Endodermal cell (in vitro differentiated cells): ENCODE measurements around the gene PCP4L1. TPM values are rescaled to one million over a fixed set of nuclear protein-coding genes. Genes with fewer than 3 reads are reported as not detected.

Source experiments
- DNase-seq: peaks from one replicate; pipeline ENCODE4 v3.0.0-alpha.2; 2017
- H3K27ac ChIP-seq: 2 replicates; pipeline ENCODE4 v1.5.1; 2013; ENCODE audit warnings: mild to moderate bottlenecking, low read depth, low read length, moderate library complexity
- H3K27me3 ChIP-seq: 2 replicates; pipeline ENCODE4 v1.6.1; 2013; ENCODE audit warnings: mild to moderate bottlenecking, low read length, moderate library complexity; ENCODE audit not compliant: insufficient read depth, control insufficient read depth, poor library complexity, severe bottlenecking
- H3K36me3 ChIP-seq: 2 replicates; pipeline ENCODE4 v1.7.0; 2013; ENCODE audit warnings: mild to moderate bottlenecking, low read length, moderate library complexity; ENCODE audit not compliant: control insufficient read depth, insufficient read depth
- H3K4me1 ChIP-seq: one replicate; pipeline ENCODE4 v1.7.0; 2013; ENCODE audit warnings: low read length; ENCODE audit not compliant: control insufficient read depth, insufficient read depth
- H3K4me3 ChIP-seq: 2 replicates; pipeline ENCODE4 v1.5.1; 2013; ENCODE audit warnings: mild to moderate bottlenecking, low read length, moderate library complexity
- H3K9ac ChIP-seq: 2 replicates; pipeline ENCODE4 v1.6.1; 2013; ENCODE audit warnings: mild to moderate bottlenecking, low read length, moderate library complexity; ENCODE audit not compliant: poor library complexity, severe bottlenecking; ENCODE audit errors: extremely low read depth
- H3K9me3 ChIP-seq: 2 replicates; pipeline ENCODE4 v1.6.1; 2013; ENCODE audit warnings: mild to moderate bottlenecking, low read length, moderate library complexity; ENCODE audit not compliant: control insufficient read depth
- H3K27ac Mint-ChIP-seq: 2 replicates; pipeline ENCODE4 v1.8.0; 2020; ENCODE audit warnings: mixed read lengths
- H3K27me3 Mint-ChIP-seq: 2 replicates; pipeline ENCODE4 v1.8.0; 2021; ENCODE audit warnings: mild to moderate bottlenecking, mixed read lengths; ENCODE audit not compliant: insufficient read depth
- H3K36me3 Mint-ChIP-seq: 2 replicates; pipeline ENCODE4 v1.8.0; 2020; ENCODE audit warnings: low read depth, mixed read lengths
- H3K4me1 Mint-ChIP-seq: 2 replicates; pipeline ENCODE4 v1.8.0; 2020; ENCODE audit warnings: mixed read lengths
- H3K4me3 Mint-ChIP-seq: 2 replicates; pipeline ENCODE4 v1.8.0; 2020; ENCODE audit warnings: mild to moderate bottlenecking, moderate library complexity, mixed read lengths
- H3K9me3 Mint-ChIP-seq: 2 replicates; pipeline ENCODE4 v1.8.0; 2020; ENCODE audit warnings: mild to moderate bottlenecking, mixed read lengths
- CTCF ChIP-seq: fragments of 200-600 bp; sonication (generic); conservative IDR thresholded peaks from 2 replicates; pipeline ENCODE4 v1.5.0; 2021; ENCODE audit warnings: antibody characterized with exemption, mild to moderate bottlenecking
- WGBS, 2 experiments: methylation state at CpG; one replicate each; pipeline versions ENCODE4 v1.1.5 to v1.1.7; 2013; ENCODE audit warnings: missing lambda C conversion rate in 2 of 2, mixed read lengths in 1 of 2; ENCODE audit not compliant: insufficient coverage in 1 of 2, insufficient read length in 1 of 2; 5-methylcytosine and 5-hydroxymethylcytosine counted together
- total RNA-seq, 2 donors: library from RNA; stranded (reverse); fragmentation: NEBNext Ultra II Directional in 1 of 2; extraction: Animal tissue kit (Norgen Biotek cat#: 25700) in 1 of 2; gene quantifications; 2 replicates in 1 of 2; 3 replicates in 1 of 2; pipeline ENCODE4 v1.2.1, GENCODE V29; 2021

The PCP4L1 gene
- total RNA-seq, 2 donors from 2014 or later, result 4.0 to 11.3 TPM

GRCh38 chr1:161217831-161218230 is 40.7 kb upstream of the PCP4L1 start:
- H3K4me1 ChIP-seq, result no peaks in the 10 kb centered on the region
- no peak overlapping the region for H3K27ac ChIP-seq
- Mint-ChIP-seq H3K9me3 (no peaks in the 10 kb centered on the region), H3K4me3 (no peak overlapping the region), H3K4me1 (peaks cover 50% of the 10 kb centered on the region), H3K36me3 (peaks cover 35% of the 10 kb centered on the region), H3K27me3 (no peaks in the 10 kb centered on the region), H3K27ac (peak overlapping the region; percentile 66)
- no peak overlapping the region for H3K9ac ChIP-seq
- no peak overlapping the region for H3K4me3 ChIP-seq
- no peak for TF ChIP-seq CTCF
- no peaks in the 10 kb centered on the region for H3K27me3 ChIP-seq
- no peak for DNase-seq
- H3K36me3 ChIP-seq, result peaks cover 22% of the 10 kb centered on the region
- H3K9me3 ChIP-seq, result no peaks in the 10 kb centered on the region
- 89% methylated on average over 6 of the region's 6 CpGs; no CpG with 5 or more reads in 1 of the 2 experiments for WGBS, 2 experiments

GRCh38 chr1:161218301-161219077 is 40.1 kb upstream of the PCP4L1 start:
- peaks cover 15% of the 10 kb centered on the region for H3K36me3 ChIP-seq
- peak overlapping the region; percentile 66 for H3K27ac Mint-ChIP-seq
- no peak overlapping the region for H3K27ac ChIP-seq
- no peaks in the 10 kb centered on the region for H3K27me3 ChIP-seq
- TF ChIP-seq CTCF, result no peak
- H3K9me3 Mint-ChIP-seq, result no peaks in the 10 kb centered on the region
- H3K4me1 ChIP-seq, result peaks cover 5% of the 10 kb centered on the region
- no peak overlapping the region for H3K4me3 ChIP-seq
- H3K9me3 ChIP-seq, result no peaks in the 10 kb centered on the region
- H3K4me1 Mint-ChIP-seq, result peaks cover 53% of the 10 kb centered on the region
- 79 to 100% methylated on average over 1 to 8 of the region's 8 CpGs for WGBS, 2 experiments
- no peak overlapping the region for H3K4me3 Mint-ChIP-seq
- no peak overlapping the region for H3K9ac ChIP-seq
- no peaks in the 10 kb centered on the region for H3K27me3 Mint-ChIP-seq
- no peak for DNase-seq
- peaks cover 28% of the 10 kb centered on the region for H3K36me3 Mint-ChIP-seq

- H3K9me3 Mint-ChIP-seq, result no peaks in the 10 kb centered on the region
- H3K4me3 Mint-ChIP-seq, result no peak overlapping the region
- H3K4me1 Mint-ChIP-seq, result peaks cover 60% of the 10 kb centered on the region
- no peak for DNase-seq
- 94 to 95% methylated on average over 4 to 5 of the region's 5 CpGs for WGBS, 2 experiments
- peaks cover 7% of the 10 kb centered on the region for H3K36me3 ChIP-seq
- no peak overlapping the region for H3K9ac ChIP-seq
- no peak for TF ChIP-seq CTCF
- no peak overlapping the region for H3K27ac Mint-ChIP-seq
- H3K4me1 ChIP-seq, result peaks cover 8% of the 10 kb centered on the region
- no peaks in the 10 kb centered on the region for H3K27me3 Mint-ChIP-seq
- H3K27ac ChIP-seq, result no peak overlapping the region
- no peak overlapping the region for H3K4me3 ChIP-seq
- peaks cover 20% of the 10 kb centered on the region for H3K36me3 Mint-ChIP-seq
- H3K27me3 ChIP-seq, result no peaks in the 10 kb centered on the region
- no peaks in the 10 kb centered on the region for H3K9me3 ChIP-seq
These were observed 39.3 kb upstream of the PCP4L1 start for GRCh38 chr1:161219078-161219892.
